GM15510 (cell line): ENCODE measurements around the gene ACSL6.

Experiments used
- POLR2A ChIP-seq: IDR thresholded peaks from 3 replicates; pipeline ENCODE4 v1.6.1; 2011; ENCODE audit warnings: borderline replicate concordance; ENCODE audit not compliant: insufficient read length; ENCODE audit errors: extremely low read depth

Gene ACSL6, protein sequence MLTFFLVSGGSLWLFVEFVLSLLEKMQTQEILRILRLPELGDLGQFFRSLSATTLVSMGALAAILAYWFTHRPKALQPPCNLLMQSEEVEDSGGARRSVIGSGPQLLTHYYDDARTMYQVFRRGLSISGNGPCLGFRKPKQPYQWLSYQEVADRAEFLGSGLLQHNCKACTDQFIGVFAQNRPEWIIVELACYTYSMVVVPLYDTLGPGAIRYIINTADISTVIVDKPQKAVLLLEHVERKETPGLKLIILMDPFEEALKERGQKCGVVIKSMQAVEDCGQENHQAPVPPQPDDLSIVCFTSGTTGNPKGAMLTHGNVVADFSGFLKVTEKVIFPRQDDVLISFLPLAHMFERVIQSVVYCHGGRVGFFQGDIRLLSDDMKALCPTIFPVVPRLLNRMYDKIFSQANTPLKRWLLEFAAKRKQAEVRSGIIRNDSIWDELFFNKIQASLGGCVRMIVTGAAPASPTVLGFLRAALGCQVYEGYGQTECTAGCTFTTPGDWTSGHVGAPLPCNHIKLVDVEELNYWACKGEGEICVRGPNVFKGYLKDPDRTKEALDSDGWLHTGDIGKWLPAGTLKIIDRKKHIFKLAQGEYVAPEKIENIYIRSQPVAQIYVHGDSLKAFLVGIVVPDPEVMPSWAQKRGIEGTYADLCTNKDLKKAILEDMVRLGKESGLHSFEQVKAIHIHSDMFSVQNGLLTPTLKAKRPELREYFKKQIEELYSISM

GRCh38 chr5:132011622-132012343 is at the start of gene ACSL6:
ACSL6 (minus strand) TSS chr5:132011658; CDS start chr5:132011553, 105 bp downstream.
- TF ChIP-seq POLR2A: no peak

GRCh38 chr5:132060501-132061161 is 49.2 kb upstream of the ACSL6 start, which contains the start of gene IL3:
IL3 (plus strand) TSS chr5:132060655; CDS start chr5:132060707, 52 bp downstream.
- no peak for TF ChIP-seq POLR2A

DNA sequence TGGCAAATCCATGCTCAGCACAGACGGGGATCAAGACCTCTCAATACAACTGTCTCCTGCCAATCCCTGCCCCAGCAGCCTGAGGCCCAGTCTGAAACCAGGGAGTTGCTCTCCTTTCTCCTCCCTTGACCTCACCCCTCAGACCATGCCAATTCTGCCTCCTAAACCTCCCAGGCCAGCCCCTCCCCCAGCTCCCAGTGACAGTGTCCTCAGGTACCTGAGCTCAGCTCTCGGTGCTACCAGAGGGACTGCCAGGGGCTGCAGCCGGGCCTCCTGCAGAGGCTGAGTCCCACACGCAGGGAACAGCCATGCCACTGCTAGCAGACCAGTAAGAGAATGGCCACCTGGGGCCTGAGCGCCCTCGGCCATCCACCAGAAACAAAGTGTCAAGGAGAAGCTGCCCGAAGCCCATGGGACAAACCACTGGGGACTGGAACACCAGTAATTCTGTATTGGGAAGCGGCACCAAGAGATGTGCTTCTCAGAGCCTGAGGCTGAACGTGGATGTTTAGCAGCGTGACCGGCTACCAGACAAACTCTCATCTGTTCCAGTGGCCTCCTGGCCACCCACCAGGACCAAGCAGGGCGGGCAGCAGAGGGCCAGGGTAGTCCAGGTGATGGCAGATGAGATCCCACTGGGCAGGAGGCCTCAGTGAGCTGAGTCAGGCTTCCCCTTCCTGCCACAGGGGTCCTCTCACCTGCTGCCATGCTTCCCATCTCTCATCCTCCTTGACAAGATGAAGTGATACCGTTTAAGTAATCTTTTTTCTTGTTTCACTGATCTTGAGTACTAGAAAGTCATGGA is 48.4 kb upstream of the ACSL6 start:
- TF ChIP-seq POLR2A: no peak

- no peak for TF ChIP-seq POLR2A
Measured at GRCh38 chr5:132059043-132059695, 47.7 kb upstream of the ACSL6 start.

- TF ChIP-seq POLR2A: no peak
Measured at GRCh38 chr5:132058646-132059042, 47.2 kb upstream of the ACSL6 start.

DNA sequence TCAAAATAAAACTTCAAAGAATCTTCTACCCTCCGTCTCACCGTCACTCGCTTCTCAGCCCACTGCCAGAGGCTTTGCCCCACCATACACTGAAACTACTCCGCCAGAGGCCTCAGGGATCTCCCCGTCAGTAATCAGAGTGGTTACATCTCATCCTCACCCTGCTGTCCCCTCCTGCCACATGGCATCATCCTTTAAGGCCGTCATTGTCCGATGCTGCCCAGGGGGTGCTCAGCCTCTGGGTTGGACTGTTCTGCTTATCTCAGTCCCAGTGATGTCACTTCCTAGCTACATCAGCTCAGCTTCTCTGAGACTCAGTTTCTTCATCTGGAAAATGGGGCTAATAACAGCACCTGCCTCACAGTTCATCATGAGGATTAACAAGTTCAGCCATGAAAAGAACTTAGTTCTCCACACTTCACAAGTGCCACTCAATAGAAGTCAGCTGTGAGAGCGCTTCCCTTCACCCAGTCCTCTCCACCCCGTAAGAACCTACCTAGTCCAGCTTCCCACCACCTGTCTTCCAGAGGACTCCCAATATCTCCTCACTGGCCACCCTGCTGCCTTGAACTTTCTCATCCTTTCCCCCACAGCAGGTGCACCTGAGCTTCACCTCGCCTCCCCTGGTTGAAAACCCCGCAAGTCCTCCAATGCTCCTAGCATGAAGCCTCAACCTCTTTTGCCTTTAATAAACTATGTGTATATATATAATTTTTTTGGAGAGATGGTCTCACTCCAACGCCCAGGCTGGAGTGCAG is 46.2 kb upstream of the ACSL6 start:
- TF ChIP-seq POLR2A: no peak

DNA sequence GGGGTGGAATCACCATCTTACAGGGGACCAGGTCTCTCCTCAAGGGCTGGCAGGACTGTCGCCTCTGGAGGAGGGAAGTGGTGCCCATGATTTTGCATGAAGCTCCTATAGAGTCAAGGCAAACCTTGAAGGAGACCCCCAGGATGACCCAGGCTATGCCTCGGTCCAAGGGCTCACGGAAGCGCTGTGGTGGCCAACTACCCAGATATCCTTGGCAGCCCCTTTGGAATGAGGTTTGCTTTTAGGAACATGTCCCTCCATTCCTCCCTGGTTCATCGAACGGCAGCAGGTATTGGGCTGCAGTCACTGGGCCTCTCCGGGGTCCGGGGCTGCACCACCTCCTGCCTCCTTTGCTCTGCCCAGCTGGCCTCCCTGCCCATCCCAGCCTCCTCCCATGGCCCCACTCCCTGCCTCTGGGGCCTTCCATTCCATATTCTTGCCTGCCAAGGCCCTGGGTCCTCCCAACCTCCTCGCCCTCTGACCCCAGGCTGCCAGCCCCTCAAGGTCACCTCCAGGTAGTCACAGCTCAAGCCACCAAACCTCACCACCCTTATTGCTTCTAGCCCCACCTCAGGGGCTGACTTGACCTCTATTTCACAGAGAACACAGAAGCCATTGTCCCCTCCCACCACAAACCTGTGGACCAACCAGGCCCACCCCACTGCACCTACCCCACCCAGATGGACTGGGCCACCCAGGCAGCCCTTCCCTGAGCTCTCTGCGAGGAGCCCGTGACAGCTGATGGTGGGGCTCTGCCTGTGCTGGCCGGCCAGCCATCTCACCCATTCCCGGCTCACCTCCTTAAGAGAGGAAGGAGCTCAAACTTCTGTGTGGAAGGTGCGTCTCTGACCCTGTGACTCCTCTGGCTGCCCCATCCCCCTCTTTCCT is 45.4 kb upstream of the ACSL6 start:
- TF ChIP-seq POLR2A: no peak

GRCh38 chr5:132055808-132056609 is 44.6 kb upstream of the ACSL6 start:
- TF ChIP-seq POLR2A: no peak

- no peak for TF ChIP-seq POLR2A
Measured at GRCh38 chr5:132055441-132055807, 44.0 kb upstream of the ACSL6 start.

DNA sequence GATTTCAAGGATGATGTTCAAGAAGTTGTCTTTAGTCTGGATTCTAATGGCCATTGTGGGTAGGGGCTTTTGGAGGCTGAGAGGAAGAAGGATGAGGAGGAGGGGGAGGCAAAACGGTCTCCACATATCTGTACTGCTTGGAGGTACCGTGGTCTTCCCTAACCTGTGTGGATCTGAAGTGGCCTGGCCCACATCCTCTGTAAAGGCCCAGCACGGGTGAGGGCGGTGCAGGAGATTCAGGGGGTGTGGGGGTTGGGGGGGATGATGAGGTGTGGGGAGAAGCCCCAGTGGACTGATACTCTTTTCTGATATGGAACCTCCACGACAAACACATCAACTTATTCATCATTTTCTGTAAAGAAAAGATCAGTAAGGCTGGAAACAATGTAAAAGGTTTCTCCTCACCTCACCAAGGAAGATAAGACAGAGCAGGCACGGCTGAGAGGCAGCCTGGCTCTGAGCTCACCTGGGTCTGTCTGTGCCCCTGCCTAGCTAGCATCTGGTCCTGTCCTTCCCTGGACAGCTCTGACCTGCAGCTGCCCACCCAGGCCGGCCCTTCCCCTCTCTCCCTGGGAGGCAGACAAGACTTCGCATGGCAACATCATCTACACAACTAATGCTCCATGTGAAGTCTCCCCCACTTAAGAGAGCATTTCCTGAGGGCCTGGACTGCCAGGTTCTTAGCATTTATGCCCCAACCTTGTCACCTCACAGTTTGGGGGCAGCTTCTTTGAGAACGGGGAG is 43.4 kb upstream of the ACSL6 start:
- TF ChIP-seq POLR2A: no peak

GRCh38 chr5:132054031-132054696 is 42.7 kb upstream of the ACSL6 start:
- TF ChIP-seq POLR2A: no peak
